GM18519 (cell line): ENCODE data around the gene CALHM1.
"Not testable (repeated sequence)": the region's sequence is repeated elsewhere in the genome, so short reads cannot be mapped to it uniquely, and the experiment has no call there.

Source experiments
- ATAC-seq: cut with Tn5 transposase; IDR thresholded peaks from one replicate; pipeline ENCODE4 v1.9.1; 2021; ENCODE audit warnings: mild to moderate bottlenecking, moderate library complexity; ENCODE audit not compliant: unreplicated experiment, low FRiP score

CALHM1 gene

GRCh38 chr10:103458720-103459119 lies at the start of gene CALHM1:
Gene CALHM1 (minus strand): TSS chr10:103458900. CDS start chr10:103458751, 149 bp downstream.
- peak; percentile 73 for ATAC-seq

GRCh38 chr10:103507235-103508191 lies 48.8 kb upstream of the CALHM1 start:
- ATAC-seq, result no peak

- no peak for ATAC-seq
Observed at GRCh38 chr10:103506061-103506460, 47.4 kb upstream of the CALHM1 start.

GRCh38 chr10:103504181-103504783 lies 45.6 kb upstream of the CALHM1 start:
- no peak for ATAC-seq

- not testable (repeated sequence) for ATAC-seq
Observed at GRCh38 chr10:103503777-103504176, 45.1 kb upstream of the CALHM1 start.

GRCh38 chr10:103502849-103503660 lies 44.4 kb upstream of the CALHM1 start:
- ATAC-seq, result no peak

- ATAC-seq, result no peak
Observed at GRCh38 chr10:103501186-103501585, 42.5 kb upstream of the CALHM1 start.

GRCh38 chr10:103500481-103500880 lies 41.8 kb upstream of the CALHM1 start:
- no peak for ATAC-seq

GRCh38 chr10:103499881-103500280 lies 41.2 kb upstream of the CALHM1 start:
- no peak for ATAC-seq

GRCh38 chr10:103498936-103499638 lies 40.4 kb upstream of the CALHM1 start:
- no peak for ATAC-seq

- no peak for ATAC-seq
Observed at GRCh38 chr10:103497161-103497915, 38.6 kb upstream of the CALHM1 start.

GRCh38 chr10:103495321-103495720 lies 36.6 kb upstream of the CALHM1 start:
- no peak for ATAC-seq

GRCh38 chr10:103493916-103494877 lies 35.5 kb upstream of the CALHM1 start:
- ATAC-seq, result no peak

GRCh38 chr10:103493362-103493915 lies 34.7 kb upstream of the CALHM1 start, which contains the start of gene NEURL1:
Gene NEURL1 (plus strand): TSS chr10:103493705. CDS start chr10:103494388, 683 bp downstream.
- ATAC-seq, result no peak

GRCh38 chr10:103492655-103493261 lies 34.1 kb upstream of the CALHM1 start:
- ATAC-seq, result no peak

- ATAC-seq, result no peak
Observed at GRCh38 chr10:103491729-103492364, 33.1 kb upstream of the CALHM1 start.

- ATAC-seq, result no peak
Observed at GRCh38 chr10:103490986-103491314, 32.2 kb upstream of the CALHM1 start.
